A549 (cell line): ENCODE results near the gene ANKS6. TPM values are rescaled to one million over a fixed set of nuclear protein-coding genes. Genes with fewer than 3 reads are reported as not detected.
"Not testable (repeated sequence)": the region's sequence is repeated elsewhere in the genome, so short reads cannot be mapped to it uniquely, and the experiment has no call there.

Source experiments
- ATAC-seq, 2 experiments: fragments of 200-7000 bp in 1 of 2; fragments of >200 bp in 1 of 2; cut with Nextera tagmentation in 1 of 2; cut with Tn5 transposase in 1 of 2; 3 replicates each; pipeline versions ENCODE4 v1.8.0 to v1.9.1; 2018 to 2020; ENCODE audit warnings: mild to moderate bottlenecking in 1 of 2, moderate library complexity in 1 of 2
- CTCF ChIA-PET: fragments of 300-600 bp; sonication (Branson Sonifier 250); formaldehyde crosslinking; extraction: SDS; loops from one replicate; lab custom pipeline; 2021; ENCODE audit warnings: antibody characterized with exemption, inconsistent platforms; lab: Yijun Ruan, JAX
- POLR2A ChIA-PET: fragments of 350-600 bp; formaldehyde crosslinking; extraction: SDS; loops from one replicate; lab custom pipeline; 2021; ENCODE audit warnings: antibody characterized with exemption, inconsistent platforms; lab: Yijun Ruan, JAX
- DNase-seq, 2 experiments: peaks; one replicate each; pipeline versions ENCODE4 v3.0.0 to v3.0.0-alpha.2; 2011 to 2016; ENCODE audit warnings: low read depth in 1 of 2, low spot score in 1 of 2
- FAIRE-seq: peaks from 2 replicates; lab custom pipeline; 2011; peaks lifted over from hg19 to GRCh38; lab: Jason Lieb, UNC
- H3K27ac ChIP-seq, 2 experiments: fragments of >200 bp; sonication (Bioruptor Twin); formaldehyde crosslinking; 3 replicates each; pipeline ENCODE4 v1.5.1; 2016 to 2017
- H3K4me1 ChIP-seq: fragments of >200 bp; sonication (Bioruptor Twin); formaldehyde crosslinking; 3 replicates; pipeline ENCODE4 v1.6.1; 2016
- H3K4me2 ChIP-seq: fragments of >200 bp; sonication (Bioruptor Twin); formaldehyde crosslinking; 3 replicates; pipeline ENCODE4 v1.6.1; 2016
- H3K4me3 ChIP-seq: fragments of >200 bp; sonication (Bioruptor Twin); formaldehyde crosslinking; 3 replicates; pipeline ENCODE4 v1.5.1; 2016
- H3K9me3 ChIP-seq: fragments of >200 bp; sonication (Bioruptor Twin); formaldehyde crosslinking; 3 replicates; pipeline ENCODE4 v1.6.1; 2016
- HOXA7 ChIP-seq: fragments of 250-450 bp; sonication (Bioruptor Pico); IDR thresholded peaks from 2 replicates; pipeline ENCODE4 v1.5.0; 2020; ENCODE audit warnings: mild to moderate bottlenecking, moderate library complexity
- TP53 ChIP-seq: fragments of 250-450 bp; sonication (Bioruptor Pico); IDR thresholded peaks from 2 replicates; pipeline ENCODE4 v1.5.0; 2021; ENCODE audit warnings: mild to moderate bottlenecking, moderate library complexity
- WGBS: methylation state at CpG from one replicate; pipeline ENCODE4 v1.1.6; 2017; ENCODE audit errors: missing lambda C conversion rate; 5-methylcytosine and 5-hydroxymethylcytosine counted together
- polyA plus RNA-seq, 4 experiments: library from polyadenylated mRNA; depleted of rRNA in 3 of 4; stranded (reverse); fragments of >200 nt; fragmentation: RNase III in 1 of 4; extraction: RNeasy Plus Mini Kit Qiagen cat#74134 plus additional on column Dnase treatment in 1 of 4; gene quantifications; 2 replicates in 3 of 4; 3 replicates in 1 of 4; pipeline ENCODE4 v1.2.3, GENCODE V29; 2011 to 2017

The ANKS6 gene
- polyA plus RNA-seq, 2 of the 4 experiments (the other 2 are of a cell fraction): 14.7 to 15.2 TPM

GRCh38 chr9:98686961-98687855 lies 109.1 kb downstream of the ANKS6 start:
- 50% methylated on average over 7 of the region's 7 CpGs for WGBS
- DNase-seq: no peak
- TF ChIP-seq HOXA7 (CRISPR knock-in tag) (no peak), TP53 (CRISPR knock-in tag) (no peak)
- no peaks in the 10 kb centered on the region for H3K4me1 ChIP-seq
- H3K4me3 ChIP-seq: no peak overlapping the region
- H3K9me3 ChIP-seq: no peaks in the 10 kb centered on the region
- no peak for ATAC-seq
- POLR2A ChIA-PET: no interaction called here
- H3K27ac ChIP-seq: no peak overlapping the region
- no peak for FAIRE-seq
- H3K4me2 ChIP-seq: no peak overlapping the region
- CTCF ChIA-PET: interaction anchor here (0.6 kb wide), 1 partner anchor 108 kb away, joined by 3 read pairs; no protein-coding TSS in a partner anchor

- ATAC-seq, POLR2A ChIA-PET, H3K4me2 ChIP-seq, H3K4me3 ChIP-seq, DNase-seq, FAIRE-seq, H3K9me3 ChIP-seq, H3K27ac ChIP-seq, H3K4me1 ChIP-seq: not testable (repeated sequence)
- CTCF ChIA-PET: interaction anchor here (1.3 kb wide), 1 partner anchor 25 kb away, joined by 3 read pairs; no protein-coding TSS in a partner anchor
- WGBS: 57% methylated on average over 2 of the region's 2 CpGs
Observed at GRCh38 chr9:98684816-98685215, 111.5 kb downstream of the ANKS6 start.

Other genes with a start within 250 kb of the ANKS6 start
- gene GABBR2, start 87.6 kb downstream of the ANKS6 start, polyA plus RNA-seq (2011; rRNA removed): 0.08 and 0.21 TPM in 2 replicates
- gene GABBR2, start 87.6 kb downstream of the ANKS6 start, polyA plus RNA-seq (2017; fragmentation: RNase III; extraction: RNeasy Plus Mini Kit Qiagen cat#74134 plus additional on column Dnase treatment): 0.34 to 0.57 TPM (median 0.47 TPM) in 3 replicates
- 7.3 and 7.7 TPM in 2 replicates for gene GALNT12, start 11.1 kb upstream of the ANKS6 start, polyA plus RNA-seq (2011; rRNA removed)
- gene GALNT12, start 11.1 kb upstream of the ANKS6 start, polyA plus RNA-seq (2017; fragmentation: RNase III; extraction: RNeasy Plus Mini Kit Qiagen cat#74134 plus additional on column Dnase treatment): 2.6 to 3.2 TPM (median 3.0 TPM) in 3 replicates
- gene COL15A1, start 147.4 kb upstream of the ANKS6 start, polyA plus RNA-seq (2011; rRNA removed): 0.08 and 0.09 TPM in 2 replicates
- gene COL15A1, start 147.4 kb upstream of the ANKS6 start, polyA plus RNA-seq (2017; fragmentation: RNase III; extraction: RNeasy Plus Mini Kit Qiagen cat#74134 plus additional on column Dnase treatment): 0.09 to 0.15 TPM (median 0.12 TPM) in 3 replicates